Tibial nerve (tissue), 4 donors: ENCODE results near the gene BMPR1B.

Source experiments
- CTCF ChIP-seq, 5 experiments: fragments of 200-600 bp in 3 of 5; fragments of 450-650 bp in 2 of 5; sonication (generic) in 3 of 5; IDR thresholded peaks; one replicate each; pipeline ENCODE4 v1.5.1; 2016 to 2019; ENCODE audit warnings: antibody characterized with exemption in 5 of 5, mild to moderate bottlenecking in 3 of 5, moderate library complexity in 2 of 5
- EP300 ChIP-seq, 2 donors: sonication (generic); formaldehyde crosslinking; IDR thresholded peaks; one replicate each; pipeline ENCODE4 v1.6.1; 2017; ENCODE audit warnings: antibody characterized with exemption in 2 of 2, mild to moderate bottlenecking in 1 of 2
- POLR2A ChIP-seq, 2 donors: fragments of 450-650 bp; IDR thresholded peaks; one replicate each; pipeline ENCODE4 v1.6.1; 2017; ENCODE audit warnings: antibody characterized with exemption in 2 of 2, mild to moderate bottlenecking in 2 of 2, moderate library complexity in 2 of 2

- TF ChIP-seq CTCF (IDR thresholded peaks at IDR 0.05) (no peak), EP300 (IDR thresholded peaks at IDR 0.05) (peak in 1 of 2 donors; percentile 30), POLR2A (IDR thresholded peaks at IDR 0.05) (no peak)
Observed at GRCh38 chr4:94827481-94828110, 69.8 kb downstream of the BMPR1B start.
